Testis (tissue), 3 donors: ENCODE measurements around the gene PIK3AP1. TPM values are rescaled to one million over a fixed set of nuclear protein-coding genes. Genes with fewer than 3 reads are reported as not detected.
"Not testable (repeated sequence)": the region's sequence is repeated elsewhere in the genome, so short reads cannot be mapped to it uniquely, and the experiment has no call there.

ENCODE experiments used
- DNase-seq: peaks from one replicate; pipeline ENCODE4 v3.0.0-alpha.2; 2019
- H3K27ac ChIP-seq, 2 donors: fragments of 200-600 bp; sonication (generic); one replicate each; pipeline ENCODE4 v1.5.1; 2019
- H3K27me3 ChIP-seq: fragments of 200-600 bp; sonication (generic); one replicate; pipeline ENCODE4 v1.5.1; 2019
- H3K36me3 ChIP-seq: fragments of 200-600 bp; sonication (generic); one replicate; pipeline ENCODE4 v1.5.1; 2017; ENCODE audit warnings: low read depth; ENCODE audit errors: missing control alignments
- H3K4me1 ChIP-seq: fragments of 200-600 bp; sonication (generic); one replicate; pipeline ENCODE4 v1.5.1; 2019
- H3K4me3 ChIP-seq, 2 donors: fragments of 200-600 bp; sonication (generic); one replicate each; pipeline ENCODE4 v1.5.1; 2017 to 2019
- H3K9me3 ChIP-seq: fragments of 200-600 bp; sonication (generic); one replicate; pipeline ENCODE4 v1.5.1; 2017
- POLR2A ChIP-seq: fragments of 450-650 bp; IDR thresholded peaks from one replicate; pipeline ENCODE4 v1.6.1; 2017; ENCODE audit warnings: antibody characterized with exemption, mild to moderate bottlenecking, moderate library complexity
- WGBS, 2 donors: methylation state at CpG; one replicate each; pipeline ENCODE4 v1.1.5; 2018; 5-methylcytosine and 5-hydroxymethylcytosine counted together
- intact Hi-C: fragments of 100-400 bp; cut with DNase I; formaldehyde crosslinking; loops from one replicate; pipeline ENCODE4 v1.15.1; 2023; ENCODE audit warnings: low total_unique reads
- polyA plus RNA-seq: library from polyadenylated mRNA; stranded (reverse); fragments of 350-450 nt; fragmentation: Illumina TruSeq; extraction: RNeasy Lipid Tissue Mini Kit (QIAGEN cat#74804); gene quantifications from one replicate; pipeline ENCODE4 v1.2.3, GENCODE V29; 2014; ENCODE audit warnings: low read depth, low replicate concordance; ENCODE audit not compliant: insufficient read depth
- total RNA-seq, 2 donors: library from RNA; depleted of rRNA; stranded (reverse); fragments of >200 nt; gene quantifications; one replicate each; pipeline ENCODE4 v1.2.3, GENCODE V29; 2016
- TF ChIP-seq, protein P1 (sequence below), 3 experiments: fragments of 450-650 bp in 2 of 3; fragments of 200-600 bp in 1 of 3; sonication (generic) in 1 of 3; IDR thresholded peaks; one replicate each; pipeline ENCODE4 v1.5.1; 2016 to 2019; ENCODE audit warnings: antibody characterized with exemption in 3 of 3, mild to moderate bottlenecking in 2 of 3, moderate library complexity in 1 of 3

The PIK3AP1 gene
- total and polyA plus RNA-seq, 3 donors from 2014 or later: 6.5 to 10.0 (median 6.6) TPM

- no peak overlapping the region for H3K4me3 ChIP-seq
- H3K36me3 ChIP-seq: no peaks in the 10 kb centered on the region
- no peaks in the 10 kb centered on the region for H3K27me3 ChIP-seq
- no peak for DNase-seq
- intact Hi-C loops: no loop called here
- no peak overlapping the region for H3K27ac ChIP-seq
- no peaks in the 10 kb centered on the region for H3K4me1 ChIP-seq
- whole genome bisulfite sequencing, 2 donors: 79 to 82% methylated on average over 4 of the region's 4 CpGs
- TF ChIP-seq, protein P1, sequence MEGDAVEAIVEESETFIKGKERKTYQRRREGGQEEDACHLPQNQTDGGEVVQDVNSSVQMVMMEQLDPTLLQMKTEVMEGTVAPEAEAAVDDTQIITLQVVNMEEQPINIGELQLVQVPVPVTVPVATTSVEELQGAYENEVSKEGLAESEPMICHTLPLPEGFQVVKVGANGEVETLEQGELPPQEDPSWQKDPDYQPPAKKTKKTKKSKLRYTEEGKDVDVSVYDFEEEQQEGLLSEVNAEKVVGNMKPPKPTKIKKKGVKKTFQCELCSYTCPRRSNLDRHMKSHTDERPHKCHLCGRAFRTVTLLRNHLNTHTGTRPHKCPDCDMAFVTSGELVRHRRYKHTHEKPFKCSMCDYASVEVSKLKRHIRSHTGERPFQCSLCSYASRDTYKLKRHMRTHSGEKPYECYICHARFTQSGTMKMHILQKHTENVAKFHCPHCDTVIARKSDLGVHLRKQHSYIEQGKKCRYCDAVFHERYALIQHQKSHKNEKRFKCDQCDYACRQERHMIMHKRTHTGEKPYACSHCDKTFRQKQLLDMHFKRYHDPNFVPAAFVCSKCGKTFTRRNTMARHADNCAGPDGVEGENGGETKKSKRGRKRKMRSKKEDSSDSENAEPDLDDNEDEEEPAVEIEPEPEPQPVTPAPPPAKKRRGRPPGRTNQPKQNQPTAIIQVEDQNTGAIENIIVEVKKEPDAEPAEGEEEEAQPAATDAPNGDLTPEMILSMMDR (IDR thresholded peaks at IDR 0.05): no peak
- TF ChIP-seq POLR2A: no peak
- no peaks in the 10 kb centered on the region for H3K9me3 ChIP-seq
Measured at GRCh38 chr10:96752375-96752774, 32.1 kb upstream of the PIK3AP1 start.

GRCh38 chr10:96750316-96750715 lies 30.0 kb upstream of the PIK3AP1 start:
- 61 to 64% methylated on average over 9 to 21 of the region's 24 CpGs for WGBS, 2 donors
- H3K9me3 ChIP-seq, DNase-seq, H3K27ac ChIP-seq, H3K36me3 ChIP-seq, H3K4me1 ChIP-seq, H3K27me3 ChIP-seq, intact Hi-C loops: not testable (repeated sequence)
- peak overlapping the region in 1 of 2 donors; percentile 4 for H3K4me3 ChIP-seq

GRCh38 chr10:96747734-96748550 lies 27.6 kb upstream of the PIK3AP1 start:
- intact Hi-C loops: no loop called here
- no peak for DNase-seq
- Histone ChIP-seq H3K27ac (no peak overlapping the region), H3K27me3 (no peaks in the 10 kb centered on the region), H3K36me3 (no peaks in the 10 kb centered on the region), H3K4me3 (no peak overlapping the region), H3K4me1 (no peaks in the 10 kb centered on the region), H3K9me3 (no peaks in the 10 kb centered on the region)
- WGBS, 2 donors: 69 to 70% methylated on average over 7 of the region's 7 CpGs
- no peak for TF ChIP-seq POLR2A
- TF ChIP-seq, protein P1 (IDR thresholded peaks at IDR 0.05): no peak

DNA sequence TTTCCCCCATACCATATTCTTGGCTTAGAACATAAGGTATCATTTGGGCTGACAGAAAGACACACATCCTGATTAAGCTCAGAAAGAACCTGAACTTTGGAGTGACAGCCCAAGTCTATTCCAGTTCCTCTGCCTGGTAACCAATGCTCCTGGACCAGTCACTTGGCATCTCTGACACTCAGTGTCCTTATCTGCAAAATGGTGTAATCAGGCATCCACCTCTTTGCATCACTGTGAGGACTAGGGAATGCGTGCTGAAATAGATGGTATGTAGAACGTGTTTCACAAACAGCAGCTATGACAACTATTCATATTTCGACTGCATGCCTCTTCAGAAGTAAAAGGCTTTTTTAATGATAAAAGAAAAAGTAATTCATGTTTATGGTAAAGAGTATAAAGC lies 26.2 kb upstream of the PIK3AP1 start:
- Histone ChIP-seq H3K27me3 (no peaks in the 10 kb centered on the region), H3K9me3 (no peaks in the 10 kb centered on the region), H3K27ac (no peak overlapping the region), H3K4me1 (no peaks in the 10 kb centered on the region), H3K36me3 (no peaks in the 10 kb centered on the region), H3K4me3 (no peak overlapping the region)
- WGBS, 2 donors: 82 to 86% methylated on average over 3 of the region's 3 CpGs
- TF ChIP-seq, protein P1 (IDR thresholded peaks at IDR 0.05): no peak
- no peak for TF ChIP-seq POLR2A
- no peak for DNase-seq
- intact Hi-C loops: no loop called here

GRCh38 chr10:96745950-96746349 lies 25.6 kb upstream of the PIK3AP1 start:
- Histone ChIP-seq H3K27me3 (no peaks in the 10 kb centered on the region), H3K9me3 (no peaks in the 10 kb centered on the region), H3K4me1 (no peaks in the 10 kb centered on the region), H3K27ac (no peak overlapping the region), H3K36me3 (no peaks in the 10 kb centered on the region), H3K4me3 (no peak overlapping the region)
- no peak for DNase-seq
- intact Hi-C loops: no loop called here
- TF ChIP-seq POLR2A: no peak
- TF ChIP-seq, protein P1 (IDR thresholded peaks at IDR 0.05): no peak
